ENCODE data around the gene PDXDC1.
A peak's percentile ranks its signal among the peaks of the same experiment; 100 is the strongest.
"Not testable (repeated sequence)": the region's sequence is repeated elsewhere in the genome, so short reads cannot be mapped to it uniquely, and the experiment has no call there.

PDXDC1 gene

DNA sequence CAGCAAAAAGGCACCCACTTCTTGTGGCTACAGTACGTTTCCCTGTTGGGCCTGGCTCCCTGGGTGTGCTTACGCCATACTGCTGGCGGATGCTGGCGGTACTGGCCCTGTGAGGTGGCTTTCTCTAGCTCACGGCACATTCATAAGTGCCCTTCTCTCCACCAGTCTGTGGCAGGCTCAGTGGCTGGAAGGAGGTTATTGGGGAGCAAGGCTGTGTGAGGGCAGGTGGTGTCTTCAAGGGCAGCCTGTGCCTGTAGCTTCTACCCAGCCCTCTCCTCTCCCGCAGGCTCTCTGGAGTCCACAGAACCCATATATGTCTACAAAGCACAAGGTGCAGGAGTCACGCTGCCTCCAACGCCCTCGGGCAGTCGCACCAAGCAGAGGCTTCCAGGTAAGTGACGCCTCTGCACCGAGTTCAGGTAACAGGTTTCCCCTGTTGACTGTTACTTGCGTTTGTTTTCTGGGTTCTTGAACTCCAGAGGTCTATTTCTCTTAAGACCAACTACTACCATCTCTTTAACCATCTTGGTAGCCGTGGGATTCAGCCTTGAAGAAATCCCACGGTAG is 60.4 kb downstream of the PDXDC1 start:
- DNase-seq (ENCODE audit: low spot score): no peak

- no peak for DNase-seq (ENCODE audit: low spot score)
Observed at GRCh38 chr16:15037003-15037402, 62.2 kb downstream of the PDXDC1 start.

GRCh38 chr16:15037745-15038144 is 62.9 kb downstream of the PDXDC1 start:
- DNase-seq (ENCODE audit: low spot score): no peak

DNA sequence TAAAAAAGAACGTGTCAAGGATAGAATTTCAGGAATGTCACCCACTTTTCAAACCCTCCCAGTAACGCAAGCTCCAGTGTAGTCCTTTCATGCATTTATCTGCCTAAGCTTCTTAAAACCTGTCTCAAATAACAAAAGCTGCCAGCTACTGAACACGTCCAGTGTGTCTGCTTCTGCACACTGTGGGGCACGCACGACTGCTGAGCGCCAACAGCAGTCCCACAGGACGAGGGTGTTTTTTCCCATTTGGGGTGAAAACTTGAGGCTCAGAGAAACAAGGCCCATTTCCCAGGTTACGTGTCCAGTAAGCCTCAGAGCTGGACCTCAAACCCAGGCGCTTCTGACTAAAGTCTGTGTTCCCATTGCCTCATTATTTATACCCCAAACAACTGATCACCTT is 63.9 kb downstream of the PDXDC1 start:
- DNase-seq (ENCODE audit: low spot score): no peak

- peak; percentile 57 for DNase-seq (ENCODE audit: low spot score)
Observed at GRCh38 chr16:15041271-15042004, 66.6 kb downstream of the PDXDC1 start.

- DNase-seq (ENCODE audit: low spot score): no peak
Observed at GRCh38 chr16:15043344-15043743, 68.5 kb downstream of the PDXDC1 start.

- DNase-seq (ENCODE audit: low spot score): no peak
Observed at GRCh38 chr16:15044286-15044685, 69.5 kb downstream of the PDXDC1 start.

GRCh38 chr16:15045270-15045669 is 70.4 kb downstream of the PDXDC1 start:
- not testable (repeated sequence) for DNase-seq (ENCODE audit: low spot score)

DNA sequence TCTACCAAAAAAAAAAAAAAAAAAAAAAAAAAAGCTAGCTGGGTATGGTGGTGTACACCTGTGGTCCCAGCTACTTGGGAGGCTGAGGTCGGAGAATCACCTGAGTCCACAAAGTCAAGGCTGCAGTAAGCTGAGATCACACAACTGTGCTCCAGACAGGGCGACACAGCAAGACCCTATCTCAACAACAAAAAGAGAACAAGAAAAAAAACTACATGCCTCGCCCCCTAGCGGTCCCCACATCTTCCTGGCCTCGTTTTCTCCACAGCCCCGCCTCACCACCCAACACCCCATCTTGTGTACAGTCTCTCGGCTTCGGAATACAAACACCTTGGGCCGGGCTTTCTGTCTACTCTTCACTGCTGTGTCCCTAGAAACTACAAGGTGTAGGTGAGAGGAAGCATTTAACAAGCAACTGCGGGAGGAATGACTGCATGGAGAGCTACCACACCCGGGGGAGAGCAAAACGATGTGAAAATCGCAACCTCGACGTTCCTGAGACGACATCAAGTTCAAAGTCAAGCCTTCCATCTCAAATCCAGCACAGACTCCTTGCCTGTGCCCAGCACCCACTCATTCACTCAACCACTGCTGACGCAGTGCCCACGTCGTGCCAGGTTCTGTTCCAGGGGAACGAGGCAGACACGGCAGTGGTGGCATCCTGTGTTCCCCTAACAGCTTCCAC is 72.0 kb downstream of the PDXDC1 start:
- DNase-seq (ENCODE audit: low spot score): no peak

DNA sequence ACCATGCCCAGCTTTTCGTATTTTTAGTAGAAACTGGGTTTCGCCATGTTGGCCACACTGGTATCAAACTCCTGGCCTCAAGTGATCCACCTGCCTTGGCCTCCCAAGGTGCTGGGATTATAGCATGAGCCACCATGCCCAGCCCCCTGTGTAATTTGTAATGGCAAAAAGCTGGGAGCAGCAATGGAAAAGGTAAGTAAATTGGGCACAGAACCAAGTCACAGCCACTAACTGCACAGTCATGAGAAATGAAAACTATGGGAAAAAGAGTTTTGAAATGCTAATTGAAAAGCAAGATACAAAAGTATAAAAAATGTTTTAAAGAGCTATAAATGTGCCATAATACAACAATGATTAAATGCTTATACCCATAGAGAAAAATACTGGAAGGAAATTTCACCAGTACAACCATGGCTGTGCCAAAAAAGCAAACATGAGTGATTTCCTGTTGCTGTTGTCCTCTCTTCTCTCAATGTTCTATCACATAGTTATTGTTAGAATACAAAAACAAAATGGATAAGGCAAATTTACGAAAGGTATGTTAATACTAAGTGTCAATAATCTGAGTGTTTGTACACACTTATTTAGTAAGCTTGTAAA is 74.9 kb downstream of the PDXDC1 start:
- DNase-seq (ENCODE audit: low spot score): no peak

- not testable (repeated sequence) for DNase-seq (ENCODE audit: low spot score)
Observed at GRCh38 chr16:15050440-15050839, 75.6 kb downstream of the PDXDC1 start.

GRCh38 chr16:15051387-15051951 is 76.6 kb downstream of the PDXDC1 start:
- DNase-seq (ENCODE audit: low spot score): no peak

- DNase-seq (ENCODE audit: low spot score): no peak
Observed at GRCh38 chr16:15052747-15053476, 78.1 kb downstream of the PDXDC1 start.

DNA sequence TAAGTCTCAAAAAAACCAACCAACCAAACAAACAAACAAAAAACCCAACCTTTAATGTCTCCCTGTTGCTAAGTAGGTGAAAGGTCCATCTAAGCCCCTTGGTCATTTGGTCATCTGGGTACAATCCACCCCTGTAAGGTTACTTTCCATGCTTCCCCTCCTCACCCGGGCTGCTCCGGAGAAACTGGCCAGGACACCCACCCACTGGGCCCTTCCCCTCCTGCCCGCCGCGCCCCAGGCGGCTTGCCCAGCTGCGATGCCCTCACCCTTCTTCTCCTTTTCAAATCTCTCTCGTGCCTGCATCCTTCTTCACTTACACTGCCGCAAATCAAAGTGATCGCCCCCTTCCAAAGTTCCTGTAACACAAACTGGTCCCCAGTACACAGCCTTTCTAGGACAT is 79.1 kb downstream of the PDXDC1 start:
- DNase-seq (ENCODE audit: low spot score): no peak

GRCh38 chr16:15054357-15055140 is 79.7 kb downstream of the PDXDC1 start:
- DNase-seq (ENCODE audit: low spot score): no peak

DNA sequence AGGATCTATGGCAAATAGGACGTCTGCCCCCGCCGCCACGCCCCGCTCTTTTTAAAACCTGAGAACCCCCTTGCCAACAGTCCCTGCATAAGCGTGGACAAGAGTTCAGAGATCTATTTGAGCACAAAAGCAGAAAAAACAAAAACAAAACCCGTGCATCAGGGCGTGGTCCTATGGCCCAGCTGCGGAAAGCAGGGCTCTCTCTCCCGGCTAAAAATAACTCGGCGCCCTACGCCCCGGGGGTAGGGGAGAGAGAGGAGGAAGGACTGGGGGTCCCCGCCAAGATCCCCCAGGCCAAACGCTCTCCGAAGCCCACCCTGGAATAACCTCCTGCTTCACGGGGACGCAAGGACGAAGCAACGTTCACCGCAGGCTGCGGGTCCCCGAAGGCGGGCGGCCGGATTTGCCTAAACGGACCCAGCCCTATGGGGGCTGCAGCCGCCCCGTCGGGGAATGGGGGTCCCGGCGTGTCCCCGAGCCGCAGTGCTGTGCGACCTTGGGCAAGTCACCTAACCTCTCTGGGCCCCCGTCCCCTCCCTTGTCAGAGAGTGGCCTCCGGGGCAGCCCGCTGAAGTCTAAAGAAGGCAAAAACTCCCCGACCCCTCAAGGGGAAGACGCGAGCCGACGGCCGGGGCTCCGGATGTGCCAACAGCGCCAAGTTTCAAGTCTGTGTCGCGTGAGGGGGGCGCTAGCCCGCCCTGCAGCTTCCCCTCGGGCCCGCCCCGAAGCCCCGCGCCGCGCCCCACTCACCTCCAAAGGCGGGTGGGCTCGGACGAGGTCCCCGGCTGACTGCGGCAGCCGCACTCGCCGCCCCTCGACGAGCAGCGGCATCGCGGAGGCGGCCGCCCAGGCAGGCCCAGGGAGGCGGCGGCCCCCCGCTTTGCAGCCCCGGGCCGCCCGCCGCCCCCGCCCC is 80.6 kb downstream of the PDXDC1 start:
- no peak for DNase-seq (ENCODE audit: low spot score)

DNA sequence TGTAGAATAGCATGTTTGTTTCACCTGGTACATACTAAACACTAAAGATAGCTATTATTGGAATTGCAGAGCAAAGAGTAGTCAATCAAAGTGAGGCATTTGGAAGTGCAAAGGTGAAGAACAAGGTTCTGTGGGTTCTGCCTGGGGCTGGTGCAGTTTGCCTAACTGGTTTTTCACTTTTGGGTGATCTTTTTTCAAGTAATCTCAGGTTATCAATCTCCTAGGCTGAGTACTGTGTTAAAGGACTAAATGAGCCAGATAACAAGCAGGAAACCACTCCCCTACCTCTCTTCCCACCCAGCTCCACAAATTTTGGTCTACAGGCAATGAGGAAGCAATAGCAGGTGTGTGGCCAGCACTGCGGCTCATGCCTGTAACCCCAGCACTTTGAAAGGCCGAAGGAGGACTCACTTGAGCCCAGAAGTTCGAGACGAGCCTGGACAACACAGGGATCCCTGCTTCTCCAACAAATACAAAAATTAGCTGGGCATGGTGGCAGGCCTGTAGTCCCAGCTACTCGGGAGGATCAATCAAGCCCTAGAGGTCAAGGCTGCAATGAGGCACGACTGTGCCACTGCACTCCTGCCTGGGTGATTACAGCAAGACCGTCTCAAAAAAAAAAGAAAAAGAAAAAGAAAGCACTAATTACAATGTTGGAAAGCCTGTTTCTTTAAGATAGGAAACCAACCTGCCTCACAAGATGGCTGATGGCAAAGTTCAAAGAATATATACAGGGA is 83.0 kb downstream of the PDXDC1 start:
- no peak for DNase-seq (ENCODE audit: low spot score)

- no peak for DNase-seq (ENCODE audit: low spot score)
Observed at GRCh38 chr16:15059324-15059723, 84.5 kb downstream of the PDXDC1 start.

DNA sequence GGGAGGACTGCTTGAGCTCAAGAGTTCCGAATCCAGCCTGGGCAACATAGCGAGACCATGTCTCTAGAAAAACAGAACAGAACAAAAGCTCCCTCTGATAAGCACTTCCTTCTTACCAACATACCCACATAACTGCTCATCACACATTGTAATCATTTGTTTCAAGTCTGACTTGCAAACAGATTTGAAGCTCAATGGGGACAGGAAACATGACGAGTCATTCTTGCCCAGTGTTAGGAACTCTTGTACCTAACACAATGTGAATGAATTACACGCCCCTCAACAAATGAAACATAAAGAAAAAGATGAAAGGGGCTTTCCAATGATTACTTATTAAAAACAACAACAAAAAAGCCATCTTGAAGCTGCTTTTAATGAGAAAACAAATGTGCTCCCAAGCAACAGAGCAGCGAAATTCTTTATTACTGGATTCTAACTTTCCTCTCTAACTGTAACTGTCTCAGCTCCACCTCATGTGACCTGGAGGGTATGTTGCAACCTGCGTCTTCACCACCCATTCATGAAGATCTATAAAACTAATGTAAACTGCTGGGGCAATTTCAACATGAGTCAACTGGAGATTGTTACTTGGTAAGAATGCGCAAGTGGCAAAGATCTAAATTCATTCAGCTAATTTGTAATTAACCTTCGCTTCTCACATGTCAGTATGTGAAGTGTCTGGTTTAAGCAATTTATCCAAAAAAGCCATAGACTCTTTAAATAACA is 87.4 kb downstream of the PDXDC1 start:
- not testable (repeated sequence) for DNase-seq (ENCODE audit: low spot score)
